DND-41 (cell line): ENCODE data around the gene CEP120.

Experiments used
- EZH2 ChIP-seq: IDR thresholded peaks from 3 replicates; pipeline ENCODE4 v1.6.1; 2012; ENCODE audit warnings: borderline replicate concordance, low read depth, mild to moderate bottlenecking, moderate library complexity, low read length, inconsistent platforms; ENCODE audit not compliant: severe bottlenecking
- TF ChIP-seq, protein P1 (sequence below): IDR thresholded peaks from 2 replicates; pipeline ENCODE4 v1.5.1; 2012; ENCODE audit warnings: borderline replicate concordance, low read length, moderate library complexity, mild to moderate bottlenecking; ENCODE audit not compliant: poor library complexity, severe bottlenecking; ENCODE audit errors: extremely low read depth

DNA sequence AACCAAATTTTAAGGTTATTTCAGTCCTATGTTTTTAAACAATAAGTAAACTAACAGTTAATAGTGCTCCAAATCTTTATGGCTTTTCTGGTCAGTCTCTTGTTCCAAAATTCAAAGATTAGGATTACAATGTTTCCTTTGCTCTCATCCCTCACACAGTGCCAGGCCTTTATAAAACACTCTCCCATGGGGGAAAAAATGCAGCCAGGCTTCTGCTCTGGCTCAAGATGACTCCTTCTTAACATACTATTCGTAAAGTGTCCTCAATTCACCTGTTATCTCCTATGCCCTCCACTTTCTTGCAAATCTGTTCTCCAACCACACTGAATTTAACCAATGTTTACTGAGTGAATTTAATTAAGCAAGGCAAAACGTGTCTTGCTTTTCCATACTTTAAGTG is 1.4 kb downstream of the CEP120 start:
- TF ChIP-seq, protein P1, sequence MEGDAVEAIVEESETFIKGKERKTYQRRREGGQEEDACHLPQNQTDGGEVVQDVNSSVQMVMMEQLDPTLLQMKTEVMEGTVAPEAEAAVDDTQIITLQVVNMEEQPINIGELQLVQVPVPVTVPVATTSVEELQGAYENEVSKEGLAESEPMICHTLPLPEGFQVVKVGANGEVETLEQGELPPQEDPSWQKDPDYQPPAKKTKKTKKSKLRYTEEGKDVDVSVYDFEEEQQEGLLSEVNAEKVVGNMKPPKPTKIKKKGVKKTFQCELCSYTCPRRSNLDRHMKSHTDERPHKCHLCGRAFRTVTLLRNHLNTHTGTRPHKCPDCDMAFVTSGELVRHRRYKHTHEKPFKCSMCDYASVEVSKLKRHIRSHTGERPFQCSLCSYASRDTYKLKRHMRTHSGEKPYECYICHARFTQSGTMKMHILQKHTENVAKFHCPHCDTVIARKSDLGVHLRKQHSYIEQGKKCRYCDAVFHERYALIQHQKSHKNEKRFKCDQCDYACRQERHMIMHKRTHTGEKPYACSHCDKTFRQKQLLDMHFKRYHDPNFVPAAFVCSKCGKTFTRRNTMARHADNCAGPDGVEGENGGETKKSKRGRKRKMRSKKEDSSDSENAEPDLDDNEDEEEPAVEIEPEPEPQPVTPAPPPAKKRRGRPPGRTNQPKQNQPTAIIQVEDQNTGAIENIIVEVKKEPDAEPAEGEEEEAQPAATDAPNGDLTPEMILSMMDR: no peak
- TF ChIP-seq EZH2: no peak
